Forelimb muscle (tissue), 1 donor: Measurements from ENCODE around the gene CS. TPM values are rescaled to one million over a fixed set of nuclear protein-coding genes. Genes with fewer than 3 reads are reported as not detected.

Source experiments
- DNase-seq: peaks from one replicate; pipeline ENCODE4 v3.0.0-alpha.2; 2013; ENCODE audit warnings: low read depth
- polyA plus RNA-seq: library from polyadenylated mRNA; unstranded; fragments of 120-200 nt; gene quantifications from one replicate; pipeline ENCODE4 v1.2.1, GENCODE V29; 2013; ENCODE audit not compliant: insufficient read length

CS gene
- polyA plus RNA-seq, 1 donor = 228 TPM

- DNase-seq = no peak
Observed at GRCh38 chr12:56247923-56248322, 52.2 kb downstream of the CS start.

GRCh38 chr12:56244494-56244893 lies 55.6 kb downstream of the CS start:
- DNase-seq = no peak

- DNase-seq = no peak
Observed at GRCh38 chr12:56243731-56244181, 56.4 kb downstream of the CS start.

- no peak for DNase-seq
Observed at GRCh38 chr12:56242986-56243385, 57.1 kb downstream of the CS start.

- DNase-seq = no peak
Observed at GRCh38 chr12:56241424-56242303, 58.5 kb downstream of the CS start.

- no peak for DNase-seq
Observed at GRCh38 chr12:56237552-56237951, 62.6 kb downstream of the CS start.

- no peak for DNase-seq
Observed at GRCh38 chr12:56236985-56237384, 63.1 kb downstream of the CS start.

- no peak for DNase-seq
Observed at GRCh38 chr12:56236091-56236490, 64.0 kb downstream of the CS start.

GRCh38 chr12:56234746-56235436 lies 65.2 kb downstream of the CS start:
- DNase-seq = no peak

- no peak for DNase-seq
Observed at GRCh38 chr12:56231184-56231582, 68.9 kb downstream of the CS start.

- no peak for DNase-seq
Observed at GRCh38 chr12:56230432-56231183, 69.5 kb downstream of the CS start.

GRCh38 chr12:56229916-56230431 lies 70.2 kb downstream of the CS start, which contains the start of gene SLC39A5:
Gene SLC39A5 (plus strand): TSS chr12:56230051. CDS start chr12:56231275, 1,224 bp downstream.
- no peak for DNase-seq

- no peak for DNase-seq
Observed at GRCh38 chr12:56229082-56229481, 71.0 kb downstream of the CS start.

GRCh38 chr12:56224954-56225353 lies 75.2 kb downstream of the CS start:
- no peak for DNase-seq

GRCh38 chr12:56224102-56224701 lies 75.9 kb downstream of the CS start, which contains the start of gene NABP2:
Gene NABP2 (plus strand): TSS chr12:56224342. CDS start chr12:56224857, 515 bp downstream.
- DNase-seq = peak; percentile 95

- no peak for DNase-seq
Observed at GRCh38 chr12:56223571-56224101, 76.5 kb downstream of the CS start.

- no peak for DNase-seq
Observed at GRCh38 chr12:56222531-56222895, 77.6 kb downstream of the CS start.

- DNase-seq = peak; percentile 96
Observed at GRCh38 chr12:56221757-56222530, 78.2 kb downstream of the CS start, which contains the start of gene RNF41. Gene RNF41 (minus strand): TSS chr12:56221922. CDS start chr12:56214047, 7,875 bp downstream.
